Stimulated activated CD4-positive, alpha-beta T cell treated with anti-CD3 and anti-CD28 coated beads, TNF-alpha, amount 100 ng/mL, for 48 hours (primary cell): ENCODE data around the gene TTLL12.
"Not testable (repeated sequence)": the region's sequence is repeated elsewhere in the genome, so short reads cannot be mapped to it uniquely, and the experiment has no call there.

ENCODE experiments used
- DNase-seq, 3 donors: peaks; one replicate each; pipeline ENCODE4 v3.0.0-alpha.2; 2020; ENCODE audit warnings: low read depth in 3 of 3

TTLL12 gene

GRCh38 chr22:43153899-43154298 lies 33.0 kb downstream of the TTLL12 start:
- DNase-seq: no peak

- DNase-seq: peak; percentile 20 to 48 (median 45)
Observed at GRCh38 chr22:43152357-43153071, 34.4 kb downstream of the TTLL12 start.

GRCh38 chr22:43152003-43152356 lies 35.0 kb downstream of the TTLL12 start:
- no peak for DNase-seq

GRCh38 chr22:43151251-43152002 lies 35.5 kb downstream of the TTLL12 start, which contains the start of gene TSPO:
TSS of gene TSPO (plus strand) at chr22:43151559. CDS start at chr22:43159239, 7,680 bp downstream.
- DNase-seq: peak in 2 of 3 donors; percentile 25 to 65

- no peak for DNase-seq
Observed at GRCh38 chr22:43150731-43151206, 36.2 kb downstream of the TTLL12 start.

GRCh38 chr22:43148581-43148980 lies 38.4 kb downstream of the TTLL12 start:
- no peak for DNase-seq

- no peak for DNase-seq
Observed at GRCh38 chr22:43147821-43148220, 39.1 kb downstream of the TTLL12 start.

- DNase-seq: not testable (repeated sequence)
Observed at GRCh38 chr22:43146332-43146731, 40.6 kb downstream of the TTLL12 start.

GRCh38 chr22:43145371-43145770 lies 41.6 kb downstream of the TTLL12 start:
- DNase-seq: not testable (repeated sequence)

GRCh38 chr22:43144949-43145348 lies 42.0 kb downstream of the TTLL12 start:
- no peak for DNase-seq

GRCh38 chr22:43142880-43143562 lies 43.9 kb downstream of the TTLL12 start, which contains the start of gene MCAT:
TSS of gene MCAT (minus strand) at chr22:43143398. CDS start at chr22:43143348, 50 bp downstream.
- DNase-seq: peak; percentile 66 to 80 (median 67)

- DNase-seq: no peak
Observed at GRCh38 chr22:43136801-43137200, 50.1 kb downstream of the TTLL12 start.

GRCh38 chr22:43136255-43136654 lies 50.7 kb downstream of the TTLL12 start:
- no peak for DNase-seq

GRCh38 chr22:43135565-43135964 lies 51.4 kb downstream of the TTLL12 start:
- DNase-seq: no peak

- DNase-seq: no peak
Observed at GRCh38 chr22:43134553-43134952, 52.4 kb downstream of the TTLL12 start.

- DNase-seq: no peak
Observed at GRCh38 chr22:43133401-43133800, 53.5 kb downstream of the TTLL12 start.

- no peak for DNase-seq
Observed at GRCh38 chr22:43131773-43132501, 55.0 kb downstream of the TTLL12 start.

- no peak for DNase-seq
Observed at GRCh38 chr22:43129426-43130425, 57.2 kb downstream of the TTLL12 start.

GRCh38 chr22:43128928-43129424 lies 58.0 kb downstream of the TTLL12 start:
- DNase-seq: no peak

GRCh38 chr22:43128116-43128515 lies 58.8 kb downstream of the TTLL12 start:
- DNase-seq: no peak
